Measurements from ENCODE around the gene OR3A2. TPM values are rescaled to one million over a fixed set of nuclear protein-coding genes. Genes with fewer than 3 reads are reported as not detected.

Gene OR3A2
- total and polyA plus RNA-seq, 8 donors: 0.12 to 0.56 (median 0.40) TPM; not detected in 4

- FAIRE-seq (no peak), DNase-seq (no peak), ATAC-seq (no peak)
- H3K27me3 ChIP-seq: no peaks in the 10 kb centered on the region
- intact Hi-C loops (cut with DNase I): no loop called here
- H3K4me1 ChIP-seq: no peaks in the 10 kb centered on the region
- H3K36me3 ChIP-seq: no peaks in the 10 kb centered on the region
- H3K9me3 ChIP-seq: no peaks in the 10 kb centered on the region
- no peak overlapping the region for H3K4me3 ChIP-seq
- 48 to 81% methylated on average over 1 of the region's 1 CpG for WGBS, 2 donors
- no peak overlapping the region for H3K27ac ChIP-seq
- no peak for TF ChIP-seq CTCF (IDR thresholded peaks at IDR 0.05)
These were observed 103.2 kb downstream of the OR3A2 start for GRCh38 chr17:3282901-3283300.

DNA sequence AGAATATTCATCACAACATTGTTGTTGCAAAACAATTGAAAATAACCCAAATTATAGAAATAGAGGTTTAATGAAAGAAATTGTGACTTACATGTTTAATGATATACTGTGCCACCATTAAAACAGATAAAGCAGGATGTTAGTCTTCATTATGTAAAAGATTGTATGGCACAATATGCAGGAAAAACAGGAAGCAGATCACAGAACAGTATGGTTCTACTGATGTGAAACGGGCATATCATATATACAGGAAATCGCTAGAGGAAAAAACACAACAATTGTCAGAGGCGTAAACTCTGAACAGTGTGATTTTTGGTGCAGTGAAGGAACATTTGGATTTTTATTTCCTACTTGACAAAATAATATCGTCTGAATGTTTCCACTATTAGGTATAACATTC, 110.0 kb downstream of the OR3A2 start:
- intact Hi-C loops (cut with DNase I): no loop called here
- no peaks in the 10 kb centered on the region for H3K9me3 ChIP-seq
- no peak overlapping the region for H3K4me3 ChIP-seq
- TF ChIP-seq CTCF (IDR thresholded peaks at IDR 0.05): no peak
- ATAC-seq (no peak), DNase-seq (no peak), FAIRE-seq (no peak)
- H3K4me1 ChIP-seq: no peaks in the 10 kb centered on the region
- no peak overlapping the region for H3K27ac ChIP-seq
- WGBS, 2 donors: 65 to 81% methylated on average over 4 of the region's 4 CpGs
- H3K36me3 ChIP-seq: no peaks in the 10 kb centered on the region
- no peaks in the 10 kb centered on the region for H3K27me3 ChIP-seq

DNA sequence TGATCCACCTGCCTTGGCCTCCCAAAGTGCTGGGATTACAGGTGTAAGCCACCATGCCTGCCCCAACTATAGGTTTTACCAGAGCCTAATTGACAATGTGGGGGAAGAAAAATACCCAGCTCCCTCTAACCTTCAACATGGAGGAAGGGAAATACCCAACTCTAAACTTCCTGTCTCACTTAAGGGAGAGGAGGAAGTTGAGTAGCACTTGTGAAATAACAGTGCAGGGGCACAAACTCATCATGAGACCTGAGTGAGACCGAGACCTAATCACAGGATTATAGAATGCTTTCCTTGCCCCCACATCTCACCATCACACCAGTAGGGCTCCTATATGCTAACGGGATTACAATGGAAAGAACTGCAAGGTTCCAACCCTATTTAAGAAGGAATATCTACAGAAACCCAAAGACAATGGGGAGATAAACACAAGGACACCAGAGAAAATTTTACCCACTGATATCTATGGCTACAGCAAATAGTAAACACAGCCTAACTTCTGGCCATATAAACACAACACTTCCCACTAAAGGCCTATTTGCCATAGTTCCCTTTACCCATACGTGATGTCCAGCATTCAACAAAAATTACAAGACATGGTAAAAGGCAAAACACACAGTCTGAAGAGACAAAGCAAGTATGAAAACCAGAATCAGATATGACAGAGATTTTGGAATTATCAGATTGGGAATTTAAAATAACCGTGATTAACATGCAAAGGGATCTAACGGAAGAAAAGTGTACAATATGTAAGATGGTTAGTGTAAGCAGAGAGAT, 114.8 kb downstream of the OR3A2 start:
- FAIRE-seq: no peak
- WGBS, 2 donors: 58 to 77% methylated on average over 5 of the region's 5 CpGs
- intact Hi-C loops (cut with DNase I): no loop called here

GRCh38 chr17:3260600-3260999, 125.5 kb downstream of the OR3A2 start:
- TF ChIP-seq CTCF (IDR thresholded peaks at IDR 0.05): no peak
- DNase-seq: no peak
- WGBS, 2 donors: 60 to 67% methylated on average over 13 of the region's 13 CpGs
- Histone ChIP-seq H3K36me3 (no peaks in the 10 kb centered on the region), H3K4me1 (no peaks in the 10 kb centered on the region), H3K27me3 (no peaks in the 10 kb centered on the region), H3K9me3 (no peaks in the 10 kb centered on the region), H3K4me3 (no peak overlapping the region), H3K27ac (no peak overlapping the region)
- FAIRE-seq: no peak
- no peak for ATAC-seq
- intact Hi-C loops (cut with DNase I): no loop called here

More for the DNA sequence above, 114.8 kb downstream of the OR3A2 start:
- H3K4me3 ChIP-seq: no peak overlapping the region
- H3K9me3 ChIP-seq: no peaks in the 10 kb centered on the region
- ATAC-seq (no peak), DNase-seq (no peak)
- no peaks in the 10 kb centered on the region for H3K36me3 ChIP-seq
- no peak for TF ChIP-seq CTCF (IDR thresholded peaks at IDR 0.05)
- H3K4me1 ChIP-seq: no peaks in the 10 kb centered on the region
- no peaks in the 10 kb centered on the region for H3K27me3 ChIP-seq
- H3K27ac ChIP-seq: no peak overlapping the region

DNA sequence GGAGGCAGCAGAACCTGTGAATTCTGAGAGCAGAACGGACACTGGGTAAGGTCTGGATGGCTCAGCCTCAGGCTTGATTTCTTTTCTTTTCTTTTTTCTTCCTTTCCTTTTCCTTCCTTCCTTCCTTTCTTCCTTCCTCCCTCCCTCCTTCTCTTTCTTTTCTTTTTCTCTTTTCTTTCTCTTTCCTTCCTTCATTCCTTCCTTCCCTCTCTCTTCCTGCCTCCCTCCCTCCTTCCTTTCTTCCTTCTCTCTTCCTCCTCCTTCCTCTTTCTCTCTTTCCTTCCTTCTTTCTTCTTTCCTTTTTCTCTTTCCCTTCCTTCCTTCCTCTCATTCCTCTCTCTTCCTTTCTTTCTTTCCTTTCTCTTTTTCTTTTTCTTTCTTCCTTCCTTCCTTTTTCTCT, 125.9 kb downstream of the OR3A2 start:
- Histone ChIP-seq H3K9me3 (no peaks in the 10 kb centered on the region), H3K27me3 (no peaks in the 10 kb centered on the region), H3K4me1 (no peaks in the 10 kb centered on the region), H3K36me3 (no peaks in the 10 kb centered on the region), H3K27ac (no peak overlapping the region), H3K4me3 (no peak overlapping the region)
- no peak for ATAC-seq
- no peak for FAIRE-seq
- no peak for DNase-seq
- intact Hi-C loops (cut with DNase I): no loop called here
- WGBS, 2 donors: 57 to 69% methylated on average over 1 of the region's 1 CpG
- no peak for TF ChIP-seq CTCF (IDR thresholded peaks at IDR 0.05)
